HG02981 (cell line): ENCODE data around the gene DDX4.

Experiments used
- ATAC-seq: cut with Tn5 transposase; IDR thresholded peaks from one replicate; pipeline ENCODE4 v1.9.1; 2021; ENCODE audit warnings: mild to moderate bottlenecking, moderate library complexity; ENCODE audit not compliant: unreplicated experiment

DDX4 gene

DNA sequence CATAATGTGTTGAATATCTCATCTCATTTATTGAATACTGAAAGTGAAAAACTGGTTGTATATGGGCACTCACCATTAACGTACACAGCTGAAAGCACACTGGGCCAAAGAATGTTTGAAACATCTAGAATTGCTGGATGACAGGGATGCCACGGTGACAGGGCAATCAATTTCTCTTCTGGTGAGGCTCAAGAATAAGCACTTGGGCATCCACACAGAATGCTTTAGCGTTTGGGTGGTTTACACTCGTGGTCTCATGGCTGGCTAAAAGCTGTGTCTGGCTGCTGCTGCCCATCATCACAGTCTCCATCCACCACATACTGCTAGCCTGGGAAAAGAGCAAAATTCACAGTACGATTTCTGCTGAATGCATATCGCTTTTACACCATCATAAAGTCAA lies 82.6 kb downstream of the DDX4 start:
- no peak for ATAC-seq

DNA sequence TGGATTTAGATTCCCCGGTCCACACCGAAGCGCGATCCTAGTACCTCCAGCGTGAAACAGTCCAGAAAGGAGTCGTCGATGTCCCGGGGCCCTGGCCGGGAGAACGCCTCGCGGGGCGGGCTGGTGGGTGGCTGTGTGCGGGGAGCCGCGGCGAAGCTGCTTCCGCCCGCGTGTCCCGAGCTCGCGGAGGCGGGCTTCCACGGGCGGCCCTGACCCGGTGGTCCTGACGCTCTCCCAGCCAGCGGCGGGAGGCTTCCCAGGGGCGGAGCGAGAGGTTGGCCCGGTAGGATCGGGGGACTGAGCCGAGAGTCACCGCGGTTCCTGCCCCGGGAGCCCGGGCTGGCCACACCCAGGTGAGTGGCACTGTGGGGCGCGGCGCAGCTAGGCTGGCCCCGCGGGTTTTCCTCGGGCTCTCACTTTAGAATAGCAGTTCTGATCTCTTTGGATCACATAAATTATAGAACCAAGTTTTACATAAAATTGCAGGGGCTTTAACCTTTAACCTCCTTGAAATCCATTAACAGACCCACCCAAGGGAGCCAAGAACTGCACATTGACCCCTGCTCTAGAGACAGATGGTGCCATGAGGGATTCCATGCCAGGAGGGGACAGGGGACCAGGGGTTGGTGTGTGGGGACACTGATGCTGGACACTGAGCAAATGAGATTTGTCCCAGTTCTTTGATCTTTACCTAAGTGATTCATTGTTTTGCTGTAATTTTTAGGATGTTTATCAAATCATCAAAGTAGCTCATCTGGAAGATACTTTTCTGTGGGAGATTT lies 84.1 kb downstream of the DDX4 start:
- no peak for ATAC-seq

DNA sequence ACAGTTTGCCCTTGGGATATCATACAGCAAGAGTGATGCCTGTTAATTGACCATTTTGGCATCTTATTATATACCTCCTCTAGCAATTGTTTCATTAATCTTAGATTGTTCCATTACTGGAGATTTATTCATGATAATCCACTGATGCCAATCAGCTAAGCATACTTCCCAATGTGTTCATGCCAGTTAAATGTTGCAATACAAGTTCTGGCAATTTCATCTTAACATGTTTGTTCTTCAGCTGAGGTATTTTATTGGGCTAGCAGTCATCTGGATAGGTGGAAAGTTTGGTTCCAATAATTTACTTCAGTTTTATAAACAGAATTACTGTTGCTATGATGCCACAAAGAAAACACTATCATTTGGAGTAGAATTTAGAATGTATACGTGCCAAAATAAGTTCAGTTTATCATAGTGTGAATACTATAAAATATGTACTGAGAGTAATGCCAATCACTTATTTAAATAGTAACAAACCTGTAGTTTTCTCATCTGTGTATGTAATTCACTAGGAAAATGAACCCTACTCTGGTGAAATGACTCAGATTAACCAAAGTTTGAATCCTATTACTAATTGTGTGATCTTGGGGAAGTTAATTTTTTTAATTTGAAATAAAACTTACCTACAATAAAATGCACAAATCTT lies 85.4 kb downstream of the DDX4 start:
- ATAC-seq: no peak

DNA sequence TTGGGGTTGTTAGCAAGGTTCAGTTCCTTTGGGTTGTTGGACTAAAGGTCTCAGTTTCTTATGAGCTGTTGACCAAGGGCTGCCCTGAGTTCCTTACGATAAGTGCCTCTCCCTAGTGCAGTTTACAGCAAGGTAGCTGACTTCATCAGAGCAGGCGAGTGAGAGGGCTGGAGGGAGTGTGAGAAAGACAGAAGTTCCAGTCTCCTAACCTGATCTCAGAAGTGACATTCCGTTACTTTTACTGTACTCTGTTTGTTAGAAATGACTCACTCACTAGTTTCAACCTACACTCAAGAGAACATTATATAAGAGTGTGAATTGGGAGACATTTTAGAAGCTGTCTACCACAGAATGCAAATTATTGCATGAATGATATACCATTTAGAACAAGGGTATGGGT lies 92.1 kb downstream of the DDX4 start:
- ATAC-seq: no peak

DNA sequence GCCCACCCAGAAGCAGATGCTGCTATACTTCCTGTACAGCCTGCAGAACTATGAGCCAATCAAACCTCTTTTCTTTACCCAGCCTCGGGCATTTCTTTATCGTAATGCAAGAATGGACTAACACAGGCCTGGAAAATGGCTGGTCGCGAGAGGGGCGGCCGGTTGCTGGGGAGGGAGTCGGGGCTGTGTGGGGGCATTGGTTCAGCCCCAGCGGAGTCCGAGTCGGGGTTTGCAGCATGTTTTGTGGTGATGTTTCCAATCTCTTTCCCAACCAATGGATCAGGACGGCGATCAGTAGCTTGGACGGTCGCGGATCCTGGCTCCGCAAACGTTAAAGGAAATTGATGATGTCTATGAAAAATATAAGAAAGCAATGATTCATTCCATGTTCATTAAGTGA lies 94.6 kb downstream of the DDX4 start:
- no peak for ATAC-seq

DNA sequence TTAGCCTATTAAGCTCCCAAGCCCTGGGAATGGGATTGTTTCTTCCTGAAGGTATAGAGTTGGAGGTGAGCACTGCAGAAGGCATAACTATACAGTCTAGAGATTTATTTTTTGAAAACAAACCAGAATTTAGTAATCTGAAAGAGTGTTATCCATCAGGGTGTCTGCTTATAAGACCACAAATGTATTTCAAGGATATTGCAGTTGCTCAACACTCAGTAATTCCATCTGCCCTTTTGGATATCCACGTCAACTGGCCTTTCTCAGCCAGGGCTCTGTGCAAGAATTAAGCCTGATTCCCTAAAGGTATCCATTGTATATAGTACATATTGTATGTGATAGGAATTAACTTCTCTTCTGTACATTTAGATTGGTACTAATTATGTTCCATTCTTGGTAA lies 98.3 kb downstream of the DDX4 start:
- ATAC-seq: no peak

DNA sequence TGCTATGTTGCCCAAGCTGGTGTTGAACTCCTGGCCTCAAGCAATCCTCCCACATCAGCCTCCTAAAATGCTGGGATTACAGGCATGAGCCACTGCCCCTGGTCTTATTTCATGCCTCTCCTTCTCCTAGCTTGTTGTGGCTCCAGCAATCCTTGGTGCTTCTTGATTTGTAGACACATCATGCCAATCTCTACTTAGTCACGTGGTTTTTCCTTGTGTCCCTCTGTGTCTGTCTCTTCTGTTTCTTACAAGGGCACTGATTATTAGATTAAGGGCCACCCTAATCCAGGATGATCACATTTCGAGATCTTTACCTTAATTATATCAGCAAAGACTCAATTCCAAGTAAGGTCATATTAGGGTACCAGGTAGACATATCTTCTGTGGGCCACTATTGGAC lies 104.1 kb downstream of the DDX4 start:
- no peak for ATAC-seq

DNA sequence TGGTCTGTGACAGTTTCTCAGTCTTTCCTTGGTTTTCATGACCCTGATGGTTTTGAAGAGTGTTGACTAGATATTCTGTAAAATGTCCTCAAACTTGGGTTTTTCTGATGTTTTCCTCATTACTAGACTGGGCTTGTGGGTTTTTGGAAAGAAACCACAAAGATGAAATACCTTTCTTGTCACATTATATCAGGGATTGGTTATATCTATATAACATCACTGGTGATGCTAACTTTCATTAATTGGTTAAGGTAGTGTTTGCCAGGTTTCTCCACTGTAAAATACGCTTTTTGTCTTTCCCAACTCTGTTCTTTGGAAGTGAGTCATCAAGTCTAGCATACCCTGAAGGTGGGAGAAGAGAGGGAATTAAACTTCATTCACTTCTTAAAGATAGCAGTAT lies 110.0 kb downstream of the DDX4 start:
- ATAC-seq: no peak

DNA sequence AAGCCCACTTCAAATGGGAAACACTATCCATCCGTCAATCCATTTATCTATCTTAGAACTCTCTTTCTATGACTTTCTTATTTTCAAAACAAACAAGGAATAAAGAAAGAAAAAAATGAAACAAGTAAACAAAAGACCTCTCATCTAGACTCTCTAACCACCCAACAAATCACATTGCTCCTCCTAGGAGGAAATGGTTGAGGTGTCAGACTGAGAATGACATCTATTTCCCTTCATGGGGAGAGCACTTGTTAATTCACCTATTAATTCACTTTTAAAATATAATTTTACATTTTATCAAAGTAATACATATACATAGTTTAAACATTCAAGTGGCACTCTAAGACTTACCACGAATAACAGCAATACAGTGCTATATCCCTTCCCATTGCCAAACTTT lies 110.9 kb downstream of the DDX4 start:
- ATAC-seq: no peak

DNA sequence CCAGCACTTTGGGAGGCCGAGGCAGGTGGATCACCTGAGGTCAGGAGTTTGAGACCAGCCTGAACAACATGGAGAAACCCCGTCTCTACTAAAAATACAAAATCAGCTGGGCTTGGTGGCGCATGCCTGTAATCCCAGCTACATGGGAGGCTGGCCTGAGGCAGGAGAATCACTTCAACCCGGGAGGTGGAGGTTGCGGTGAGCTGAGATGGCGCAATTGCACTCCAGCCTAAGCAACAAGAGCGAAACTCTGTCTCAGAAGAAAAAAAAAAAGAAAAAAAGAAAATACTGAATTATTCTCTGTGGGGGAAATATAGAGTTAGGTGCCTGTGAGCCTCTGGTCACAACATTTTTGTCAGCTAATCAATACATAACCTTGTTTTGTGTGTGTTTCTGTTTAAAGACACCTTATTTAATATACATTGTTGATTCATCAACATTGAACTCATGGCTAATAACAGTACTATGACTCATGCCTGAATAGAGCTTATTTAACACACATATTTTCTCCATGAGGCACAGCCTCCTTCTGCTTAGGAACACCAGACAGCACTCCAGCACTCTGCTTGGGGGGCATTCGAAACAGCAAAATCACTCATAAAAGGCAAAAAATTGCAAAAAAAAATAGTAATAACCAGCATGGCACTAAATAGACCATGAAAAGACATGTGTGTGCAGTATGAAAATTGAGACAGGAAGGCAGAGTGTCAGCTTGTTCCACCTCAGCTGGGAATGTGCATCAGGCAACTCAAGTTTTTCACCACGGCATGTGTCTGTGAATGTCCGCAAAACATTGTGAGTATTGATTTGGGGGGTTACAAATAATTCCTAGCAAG lies 113.2 kb downstream of the DDX4 start, which contains the start of gene IL31RA:
Gene IL31RA (plus strand): TSS at position 519 of the 836 bp plus-strand sequence. CDS start 214 bp downstream, at position 733.
- ATAC-seq: no peak

DNA sequence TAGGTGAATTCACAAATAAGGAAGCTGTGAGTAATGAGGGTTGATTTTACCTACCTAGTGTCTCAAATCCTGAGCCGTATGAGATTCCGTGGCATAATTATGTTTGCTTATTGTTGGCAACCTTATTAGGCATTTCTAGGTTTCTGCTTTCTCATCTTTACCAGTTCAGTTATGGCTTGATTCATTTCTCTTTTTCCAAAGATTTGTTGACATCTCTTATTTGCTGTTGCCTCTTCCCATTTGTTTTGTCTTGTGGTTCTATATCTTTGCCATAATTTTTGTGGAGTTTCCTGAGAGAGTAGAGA lies 113.8 kb downstream of the DDX4 start:
- ATAC-seq: no peak

DNA sequence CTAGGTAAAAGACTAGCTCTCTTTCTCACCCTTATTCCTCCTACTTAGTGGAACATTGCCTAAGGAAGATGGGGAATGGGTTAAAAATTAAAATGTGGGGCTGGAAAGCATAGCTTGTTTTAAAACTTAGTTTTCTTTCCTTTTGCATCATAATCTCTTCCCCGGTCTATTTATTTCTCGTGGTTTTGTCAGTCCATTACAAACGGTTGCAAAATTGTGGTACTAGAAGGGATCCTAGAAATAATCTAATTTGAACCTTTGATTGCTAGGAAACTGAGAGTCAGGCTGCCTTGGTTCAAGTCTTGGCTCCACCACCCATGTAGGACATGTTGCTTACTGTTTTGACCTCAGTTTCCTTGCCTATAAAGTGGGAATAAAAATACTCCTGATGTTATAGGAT lies 114.6 kb downstream of the DDX4 start:
- no peak for ATAC-seq

DNA sequence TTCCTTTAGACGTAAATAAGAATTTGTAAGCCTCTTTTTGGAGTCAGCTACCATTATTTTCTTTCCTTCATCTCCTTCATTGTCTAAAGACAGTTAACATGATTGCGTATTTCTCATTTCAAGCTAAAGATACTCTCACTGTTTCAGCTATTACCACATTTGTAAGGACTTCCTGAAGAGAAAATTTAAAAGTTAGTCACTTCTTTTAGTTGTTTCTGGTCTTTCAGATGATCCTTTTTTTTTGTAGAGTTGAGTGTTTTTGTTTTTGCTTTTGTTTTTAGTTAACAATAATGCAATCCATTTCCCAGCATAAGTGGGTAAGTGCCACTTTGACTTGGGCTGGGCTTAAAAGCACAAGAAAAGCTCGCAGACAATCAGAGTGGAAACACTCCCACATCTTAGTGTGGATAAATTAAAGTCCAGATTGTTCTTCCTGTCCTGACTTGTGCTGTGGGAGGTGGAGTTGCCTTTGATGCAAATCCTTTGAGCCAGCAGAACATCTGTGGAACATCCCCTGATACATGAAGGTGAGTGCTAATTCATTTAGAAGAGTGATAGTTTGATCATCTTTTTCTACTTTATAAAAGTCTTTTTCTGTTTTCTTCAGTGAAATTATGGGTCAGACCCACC lies 115.3 kb downstream of the DDX4 start:
- no peak for ATAC-seq

DNA sequence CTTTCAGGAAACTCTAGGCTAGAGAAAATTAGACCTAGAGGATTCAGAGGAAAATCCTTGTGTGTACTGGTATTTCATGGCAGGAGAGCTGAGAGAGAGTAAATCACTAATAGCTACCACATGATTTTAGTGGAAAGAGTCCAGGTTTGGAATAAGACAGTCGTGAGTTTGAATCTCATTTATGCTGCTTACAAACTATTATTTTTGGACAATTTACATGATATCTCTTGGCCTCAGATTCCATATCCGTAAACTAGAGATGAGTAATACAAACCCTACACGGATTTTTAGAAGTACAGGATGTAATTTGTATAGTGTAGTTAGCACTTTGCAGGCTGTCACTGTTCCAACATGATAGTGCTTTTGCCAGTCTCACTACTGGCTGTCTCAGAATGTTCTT lies 116.0 kb downstream of the DDX4 start:
- no peak for ATAC-seq

DNA sequence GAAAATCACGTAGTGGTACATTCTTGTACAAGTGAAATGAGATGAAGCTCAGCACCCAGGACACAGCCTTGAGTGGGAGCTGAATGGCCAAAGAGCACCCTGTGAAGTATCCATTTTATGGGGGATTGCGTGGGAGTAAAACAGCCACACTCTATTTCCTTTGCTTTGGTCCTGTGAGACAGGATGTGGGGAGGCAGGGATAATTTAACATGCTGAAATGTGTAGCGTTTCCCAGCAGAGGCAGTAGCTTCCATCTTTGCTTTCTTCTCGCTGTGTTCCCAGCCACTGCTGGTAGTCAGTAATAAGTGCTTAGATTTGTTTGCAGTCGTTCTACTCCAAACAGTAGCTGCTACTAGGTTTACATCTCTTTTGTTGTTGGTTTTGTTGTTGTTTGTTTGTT lies 117.6 kb downstream of the DDX4 start:
- no peak for ATAC-seq

DNA sequence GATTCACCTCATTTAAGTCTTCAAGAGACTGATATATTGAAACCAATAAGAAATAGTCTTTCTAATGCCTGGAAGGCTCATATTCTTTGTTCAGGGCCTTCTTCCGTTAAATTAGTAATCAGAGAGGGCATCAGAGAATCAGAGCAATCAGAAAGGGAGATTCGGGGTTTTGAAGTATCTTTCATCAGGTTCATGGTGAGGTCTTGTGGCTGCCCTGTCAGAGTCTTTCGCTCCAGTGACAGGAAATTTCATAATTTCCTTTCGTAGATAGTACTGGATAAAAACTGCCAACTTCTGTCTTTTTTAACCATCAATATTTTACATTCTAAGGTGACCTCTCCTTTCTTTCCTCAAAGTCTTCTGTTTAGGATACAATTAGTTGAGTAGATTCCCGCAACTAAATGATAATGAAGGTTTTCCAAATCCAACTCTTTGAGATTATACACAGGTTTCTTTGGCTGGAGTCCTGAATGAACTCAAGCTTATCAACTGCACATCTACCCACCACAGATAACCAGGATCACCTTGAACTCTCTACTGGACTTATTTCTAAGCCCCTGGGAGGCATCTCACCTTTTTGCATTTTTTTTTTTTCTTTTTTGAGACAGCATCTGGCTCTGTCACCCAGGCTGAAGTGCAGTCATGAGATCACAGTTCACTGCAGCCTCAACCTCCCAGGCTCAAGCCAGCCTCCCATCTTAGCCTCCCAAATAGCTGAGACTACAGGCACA lies 118.8 kb downstream of the DDX4 start:
- ATAC-seq: no peak

DNA sequence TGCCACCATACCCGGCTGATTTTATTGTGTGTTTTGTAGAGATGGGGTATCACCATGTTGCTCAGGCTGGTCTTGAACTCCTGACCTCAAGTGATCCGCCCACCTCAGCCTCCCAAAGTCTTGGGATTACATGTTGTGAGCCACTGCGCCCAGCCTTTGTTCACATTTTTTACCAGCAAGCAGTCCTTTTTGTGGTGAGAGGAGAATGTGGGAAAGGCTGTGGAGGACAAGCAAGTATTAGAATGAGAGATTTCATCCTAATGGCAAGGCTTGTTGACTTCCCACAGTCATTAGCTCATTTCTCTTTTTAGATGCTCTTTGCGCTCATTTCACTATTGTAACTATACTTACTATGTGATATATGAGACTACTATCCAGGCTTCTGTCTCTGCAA lies 119.4 kb downstream of the DDX4 start:
- ATAC-seq: no peak

DNA sequence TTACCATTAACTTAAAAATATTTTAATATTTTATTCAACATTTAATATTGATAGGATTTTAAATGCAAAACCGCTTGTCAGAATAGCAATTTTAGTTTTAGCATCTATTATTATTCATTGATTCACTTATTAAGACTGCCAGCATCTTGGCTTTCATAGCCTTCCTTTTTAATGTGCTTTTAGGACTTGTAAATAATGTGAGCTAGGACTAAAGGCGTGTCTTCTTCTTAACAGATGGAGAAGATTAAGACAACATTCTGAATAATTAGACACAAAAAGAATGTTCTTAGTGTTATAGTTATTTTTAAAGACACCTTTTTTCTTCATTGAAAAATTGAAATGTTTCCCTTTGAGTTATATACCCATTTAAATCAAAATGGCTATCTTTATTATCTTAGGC lies 120.2 kb downstream of the DDX4 start:
- no peak for ATAC-seq

DNA sequence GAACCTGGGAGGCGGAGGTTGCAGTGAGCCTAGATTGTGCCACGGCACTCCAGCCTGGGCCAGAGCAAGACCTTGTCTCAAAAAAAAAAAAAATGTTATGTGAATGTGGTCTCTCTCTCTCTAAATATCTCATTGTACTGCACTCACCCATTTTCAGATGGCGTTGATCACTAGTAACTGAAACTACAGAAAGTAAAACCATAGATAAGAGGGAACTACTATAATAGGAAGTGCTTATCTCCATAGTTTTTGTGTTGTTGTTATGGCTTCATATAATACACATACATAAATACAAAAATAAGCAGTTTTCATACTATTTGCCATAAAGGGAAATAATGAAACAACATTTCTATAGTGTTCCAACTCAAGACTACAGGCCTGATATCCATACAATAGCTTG lies 122.4 kb downstream of the DDX4 start:
- no peak for ATAC-seq

DNA sequence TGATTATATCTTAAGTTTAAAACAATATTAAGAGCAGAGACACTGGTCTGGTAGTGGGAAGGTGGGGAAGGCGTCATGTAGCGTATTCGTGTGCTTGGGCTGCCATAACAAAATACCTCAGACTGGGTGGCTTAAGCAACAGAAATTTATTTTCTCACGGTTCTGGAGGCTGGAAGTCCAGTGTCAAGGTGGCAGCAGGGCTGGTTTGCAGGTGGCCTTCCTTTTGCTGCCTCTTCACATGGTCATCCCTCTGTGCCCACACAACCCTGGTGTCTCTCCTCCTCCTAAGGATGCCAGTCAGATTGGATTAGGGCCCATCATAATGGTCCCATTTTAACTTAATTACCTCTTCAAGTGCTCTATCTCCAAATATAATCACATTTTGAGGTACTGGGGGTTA lies 122.8 kb downstream of the DDX4 start:
- ATAC-seq: no peak
